ENCODE data around the gene IREB2.

- TF ChIP-seq CTCF (IDR thresholded peaks at IDR 0.05) (no peak), POLR2A (IDR thresholded peaks at IDR 0.05) (no peak)
Observed at GRCh38 chr15:78414621-78415250, 23.3 kb upstream of the IREB2 start.
